Measurements from ENCODE around the gene NRP2.

The NRP2 gene

DNA sequence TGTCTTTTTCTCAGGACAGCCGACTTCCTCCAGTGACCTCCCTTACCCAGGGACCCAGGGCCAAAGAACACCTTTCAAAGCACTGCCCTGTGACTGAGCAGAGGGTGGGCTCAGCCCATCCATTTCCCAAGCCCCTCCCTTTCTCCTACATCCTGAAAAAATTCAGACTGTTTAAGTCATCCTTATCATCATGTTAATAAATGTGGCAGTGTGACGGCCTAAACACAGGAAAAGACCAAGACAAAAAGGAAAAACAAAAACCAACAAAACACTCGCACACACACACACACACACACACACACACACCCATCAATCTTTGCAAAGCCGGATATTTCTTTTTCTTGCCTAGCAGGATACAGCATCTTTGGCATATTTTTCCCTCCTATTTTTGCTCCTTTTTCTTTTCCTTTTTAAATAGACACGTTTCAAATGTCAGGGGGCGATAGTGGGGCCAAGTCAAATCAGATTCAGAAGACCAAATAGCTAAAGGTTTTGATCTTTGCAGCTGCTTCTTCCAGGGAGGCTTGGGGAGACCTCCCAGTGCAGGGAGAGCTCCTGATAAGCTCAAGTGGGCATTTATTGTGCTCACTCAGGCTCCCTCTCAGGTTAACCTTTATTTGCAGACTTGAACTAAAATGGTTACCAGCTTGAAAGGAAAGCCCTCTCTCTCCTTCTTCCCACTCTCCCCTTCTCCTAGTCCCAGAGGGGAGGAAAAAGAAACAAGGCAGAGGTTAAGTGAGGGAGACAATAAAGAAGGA is 39.5 kb upstream of the NRP2 start:
- Histone ChIP-seq H3K27me3 (ENCODE audit: insufficient read depth, insufficient read length) (no peaks in the 10 kb centered on the region), H3K9ac (ENCODE audit: insufficient read length, low read depth) (peak overlapping the region; percentile 24), H3K4me1 (ENCODE audit: insufficient read depth, insufficient read length) (peaks cover under 1% of the 10 kb centered on the region), H3K36me3 (ENCODE audit: insufficient read depth, insufficient read length, low read length) (no peaks in the 10 kb centered on the region), H3K9me3 (ENCODE audit: insufficient read depth, low read length) (peaks cover 8% of the 10 kb centered on the region; the same call in 1 of the 2 replicates), H3K4me3 (ENCODE audit: insufficient read length, low read depth) (no peak overlapping the region)
- TF ChIP-seq YY1 (IDR thresholded peaks at IDR 0.05; ENCODE audit: insufficient read depth, insufficient read length): no peak
- TF ChIP-seq ZNF274 (IDR thresholded peaks at IDR 0.05; ENCODE audit: low read depth, low read length): no peak
- no peak for TF ChIP-seq SUZ12 (IDR thresholded peaks at IDR 0.05; ENCODE audit: extremely low read depth, insufficient read depth, insufficient read length)
- DNase-seq (ENCODE audit: low read depth, low spot score): no peak

- Histone ChIP-seq H3K4me1 (ENCODE audit: insufficient read depth, insufficient read length) (no peaks in the 10 kb centered on the region), H3K9ac (ENCODE audit: insufficient read length, low read depth) (no peak overlapping the region), H3K4me3 (ENCODE audit: insufficient read length, low read depth) (no peak overlapping the region), H3K9me3 (ENCODE audit: insufficient read depth, low read length) (peaks cover 8% of the 10 kb centered on the region; the same call in 1 of the 2 replicates), H3K36me3 (ENCODE audit: insufficient read depth, insufficient read length, low read length) (no peaks in the 10 kb centered on the region), H3K27me3 (ENCODE audit: insufficient read depth, insufficient read length) (no peaks in the 10 kb centered on the region)
- TF ChIP-seq SUZ12 (IDR thresholded peaks at IDR 0.05; ENCODE audit: extremely low read depth, insufficient read depth, insufficient read length) (no peak), ZNF274 (IDR thresholded peaks at IDR 0.05; ENCODE audit: low read depth, low read length) (no peak), YY1 (IDR thresholded peaks at IDR 0.05; ENCODE audit: insufficient read depth, insufficient read length) (no peak)
- no peak for DNase-seq (ENCODE audit: low read depth, low spot score)
Measured at GRCh38 chr2:205643391-205643885, 38.9 kb upstream of the NRP2 start.

DNA sequence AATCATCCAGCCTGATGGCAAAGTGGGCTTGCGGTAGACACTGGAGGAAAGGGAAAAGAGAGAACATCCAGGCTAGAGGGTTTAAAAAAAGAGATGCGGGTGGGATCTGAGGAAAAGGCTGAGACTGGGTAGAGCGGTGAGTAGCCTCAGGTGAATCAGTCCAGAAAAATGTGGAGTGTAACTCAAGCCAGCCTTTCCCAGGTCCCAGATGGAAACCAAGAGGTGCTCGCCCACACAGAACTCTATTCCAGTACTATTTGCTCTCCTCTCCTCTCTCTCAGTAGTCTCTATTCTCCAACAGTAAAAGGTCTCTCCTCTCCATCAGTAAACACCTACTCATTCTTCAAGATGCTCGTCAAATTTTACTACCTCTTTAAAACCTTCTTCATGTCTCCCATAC is 38.3 kb upstream of the NRP2 start:
- no peaks in the 10 kb centered on the region for H3K27me3 ChIP-seq (ENCODE audit: insufficient read depth, insufficient read length)
- TF ChIP-seq SUZ12 (IDR thresholded peaks at IDR 0.05; ENCODE audit: extremely low read depth, insufficient read depth, insufficient read length) (no peak), YY1 (IDR thresholded peaks at IDR 0.05; ENCODE audit: insufficient read depth, insufficient read length) (no peak), ZNF274 (IDR thresholded peaks at IDR 0.05; ENCODE audit: low read depth, low read length) (no peak)

DNA sequence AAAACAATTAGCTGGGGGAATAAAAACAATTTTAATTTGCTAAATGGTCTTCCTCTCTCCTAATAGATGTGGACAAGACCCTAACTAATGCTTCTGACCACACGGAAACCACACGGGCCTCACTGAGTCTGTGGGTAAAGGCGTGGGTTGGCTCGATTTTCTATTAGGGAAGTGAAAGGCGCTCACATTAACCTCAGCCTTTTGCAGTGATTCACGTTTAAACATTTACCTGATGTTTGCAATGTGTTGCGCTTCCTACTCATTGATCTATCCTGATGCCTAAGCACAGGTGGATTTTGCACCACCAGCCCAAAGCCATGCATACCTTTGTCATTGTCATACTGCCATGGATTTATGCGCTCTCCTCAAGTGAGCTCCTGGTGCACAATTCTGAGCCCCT is 35.6 kb upstream of the NRP2 start:
- TF ChIP-seq SUZ12 (IDR thresholded peaks at IDR 0.05; ENCODE audit: extremely low read depth, insufficient read depth, insufficient read length) (no peak), ZNF274 (IDR thresholded peaks at IDR 0.05; ENCODE audit: low read depth, low read length) (no peak), YY1 (IDR thresholded peaks at IDR 0.05; ENCODE audit: insufficient read depth, insufficient read length) (no peak)
- H3K27me3 ChIP-seq (ENCODE audit: insufficient read depth, insufficient read length): no peaks in the 10 kb centered on the region
- no peak overlapping the region for H3K4me3 ChIP-seq (ENCODE audit: insufficient read length, low read depth)
- H3K4me1 ChIP-seq (ENCODE audit: insufficient read depth, insufficient read length): no peaks in the 10 kb centered on the region
- H3K36me3 ChIP-seq (ENCODE audit: insufficient read depth, insufficient read length, low read length): no peaks in the 10 kb centered on the region
- peaks cover 13% of the 10 kb centered on the region; the same call in 1 of the 2 replicates for H3K9me3 ChIP-seq (ENCODE audit: insufficient read depth, low read length)
- no peak for DNase-seq (ENCODE audit: low read depth, low spot score)
- no peak overlapping the region for H3K9ac ChIP-seq (ENCODE audit: insufficient read length, low read depth)

More for the DNA sequence above, 38.3 kb upstream of the NRP2 start:
- Histone ChIP-seq H3K36me3 (ENCODE audit: insufficient read depth, insufficient read length, low read length) (no peaks in the 10 kb centered on the region), H3K9me3 (ENCODE audit: insufficient read depth, low read length) (peaks cover 12% of the 10 kb centered on the region; the same call in 1 of the 2 replicates), H3K9ac (ENCODE audit: insufficient read length, low read depth) (no peak overlapping the region), H3K4me3 (ENCODE audit: insufficient read length, low read depth) (no peak overlapping the region), H3K4me1 (ENCODE audit: insufficient read depth, insufficient read length) (no peaks in the 10 kb centered on the region)
- no peak for DNase-seq (ENCODE audit: low read depth, low spot score)

GRCh38 chr2:205650450-205650849 is 31.9 kb upstream of the NRP2 start:
- no peaks in the 10 kb centered on the region for H3K36me3 ChIP-seq (ENCODE audit: insufficient read depth, insufficient read length, low read length)
- H3K4me3 ChIP-seq (ENCODE audit: insufficient read length, low read depth): no peak overlapping the region
- H3K9me3 ChIP-seq (ENCODE audit: insufficient read depth, low read length): peaks cover 16% of the 10 kb centered on the region; the same call in 1 of the 2 replicates
- no peak for TF ChIP-seq SUZ12 (IDR thresholded peaks at IDR 0.05; ENCODE audit: extremely low read depth, insufficient read depth, insufficient read length)
- no peak for TF ChIP-seq YY1 (IDR thresholded peaks at IDR 0.05; ENCODE audit: insufficient read depth, insufficient read length)
- no peak for TF ChIP-seq ZNF274 (IDR thresholded peaks at IDR 0.05; ENCODE audit: low read depth, low read length)
- peak; percentile 92 for DNase-seq (ENCODE audit: low read depth, low spot score)
- no peak overlapping the region for H3K9ac ChIP-seq (ENCODE audit: insufficient read length, low read depth)
- no peaks in the 10 kb centered on the region for H3K4me1 ChIP-seq (ENCODE audit: insufficient read depth, insufficient read length)
- H3K27me3 ChIP-seq (ENCODE audit: insufficient read depth, insufficient read length): no peaks in the 10 kb centered on the region

GRCh38 chr2:205650931-205651330 is 31.4 kb upstream of the NRP2 start:
- Histone ChIP-seq H3K4me1 (ENCODE audit: insufficient read depth, insufficient read length) (no peaks in the 10 kb centered on the region), H3K4me3 (ENCODE audit: insufficient read length, low read depth) (no peak overlapping the region), H3K36me3 (ENCODE audit: insufficient read depth, insufficient read length, low read length) (no peaks in the 10 kb centered on the region), H3K27me3 (ENCODE audit: insufficient read depth, insufficient read length) (no peaks in the 10 kb centered on the region), H3K9me3 (ENCODE audit: insufficient read depth, low read length) (peaks cover 16% of the 10 kb centered on the region; the same call in 1 of the 2 replicates), H3K9ac (ENCODE audit: insufficient read length, low read depth) (no peak overlapping the region)
- TF ChIP-seq SUZ12 (IDR thresholded peaks at IDR 0.05; ENCODE audit: extremely low read depth, insufficient read depth, insufficient read length): no peak
- no peak for TF ChIP-seq YY1 (IDR thresholded peaks at IDR 0.05; ENCODE audit: insufficient read depth, insufficient read length)
- TF ChIP-seq ZNF274 (IDR thresholded peaks at IDR 0.05; ENCODE audit: low read depth, low read length): no peak
- no peak for DNase-seq (ENCODE audit: low read depth, low spot score)

DNA sequence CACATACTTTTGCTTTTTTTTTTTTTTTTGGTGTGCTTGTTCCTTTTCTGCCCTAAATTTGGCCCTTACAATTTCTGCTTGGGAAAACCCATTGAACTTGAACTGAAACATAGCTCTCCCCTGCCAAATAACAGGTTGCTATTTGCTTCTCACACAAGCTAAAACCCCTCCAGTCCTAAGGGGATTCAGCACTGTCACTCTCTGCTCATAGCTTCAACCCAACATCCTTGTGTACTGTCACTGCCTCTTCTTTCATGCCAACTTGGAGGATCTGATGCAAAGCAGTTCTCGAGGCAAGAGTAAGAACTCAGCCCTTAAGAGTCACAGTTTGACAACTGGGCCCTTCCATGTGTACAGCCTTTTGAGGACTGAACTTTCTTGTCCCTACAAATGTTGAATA is 30.6 kb upstream of the NRP2 start:
- no peak overlapping the region for H3K4me3 ChIP-seq (ENCODE audit: insufficient read length, low read depth)
- no peak overlapping the region for H3K9ac ChIP-seq (ENCODE audit: insufficient read length, low read depth)
- peaks cover 16% of the 10 kb centered on the region; the same call in 1 of the 2 replicates for H3K9me3 ChIP-seq (ENCODE audit: insufficient read depth, low read length)
- no peaks in the 10 kb centered on the region for H3K36me3 ChIP-seq (ENCODE audit: insufficient read depth, insufficient read length, low read length)
- no peak for DNase-seq (ENCODE audit: low read depth, low spot score)
- no peaks in the 10 kb centered on the region for H3K27me3 ChIP-seq (ENCODE audit: insufficient read depth, insufficient read length)
- no peaks in the 10 kb centered on the region for H3K4me1 ChIP-seq (ENCODE audit: insufficient read depth, insufficient read length)
- no peak for TF ChIP-seq SUZ12 (IDR thresholded peaks at IDR 0.05; ENCODE audit: extremely low read depth, insufficient read depth, insufficient read length)
- TF ChIP-seq YY1 (IDR thresholded peaks at IDR 0.05; ENCODE audit: insufficient read depth, insufficient read length): no peak
- TF ChIP-seq ZNF274 (IDR thresholded peaks at IDR 0.05; ENCODE audit: low read depth, low read length): no peak

All from NT2/D1 (cell line).